ENCODE measurements around the gene TBL1XR1. TPM values are rescaled to one million over a fixed set of nuclear protein-coding genes. Genes with fewer than 3 reads are reported as not detected.

TBL1XR1 gene
- total RNA-seq, 1 experiment from 2014 or later: 175 TPM

DNA sequence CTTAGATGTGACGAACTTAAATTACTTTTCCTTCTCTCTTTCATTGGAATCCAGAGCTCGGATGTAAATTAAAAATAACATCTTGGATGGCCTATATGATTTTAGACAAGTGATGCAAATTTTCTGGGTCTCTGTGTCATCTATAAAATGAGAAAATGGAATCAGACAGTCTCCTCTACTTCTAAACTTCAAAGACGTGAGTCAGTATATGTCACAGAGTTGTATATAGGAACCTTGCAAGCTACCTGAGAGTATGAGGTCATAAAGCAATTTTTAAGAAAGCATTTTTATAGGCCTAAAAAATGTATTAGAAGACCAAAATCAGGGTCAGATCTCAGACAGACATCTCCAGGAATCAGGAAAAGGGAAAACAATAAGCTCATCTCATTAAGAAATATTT lies 128.3 kb downstream of the TBL1XR1 start:
- Histone ChIP-seq H2AFZ (ENCODE audit: low read length) (no peak overlapping the region), H3K4ac (ENCODE audit: low read depth, low read length) (no peak overlapping the region), H4K20me1 (ENCODE audit: control insufficient read depth, insufficient read depth, insufficient read length) (no peaks in the 10 kb centered on the region), H3T11ph (ENCODE audit: low read length) (no peak overlapping the region), H2BK5ac (ENCODE audit: insufficient read length, low read length) (no peak overlapping the region), H2BK20ac (ENCODE audit: low read depth, low read length, poor library complexity, severe bottlenecking) (no peak overlapping the region), H4K91ac (ENCODE audit: insufficient read length, low read depth, low read length) (no peak overlapping the region), H3K4me1 (ENCODE audit: insufficient read depth, low read length) (peaks cover 2% of the 10 kb centered on the region; the same call in 1 of the 2 replicates), H3K18ac (ENCODE audit: insufficient read length, low read depth, low read length) (no peak overlapping the region), H2BK12ac (ENCODE audit: insufficient read length, low read depth, low read length) (no peak overlapping the region), H2BK120ac (ENCODE audit: low read depth, low read length, poor library complexity, severe bottlenecking) (no peak overlapping the region), H3K27ac (ENCODE audit: insufficient read length, low read depth, low read length) (no peak overlapping the region), H3K4me2 (ENCODE audit: insufficient read depth, insufficient read length, low read length) (no peak overlapping the region), H3K9ac (ENCODE audit: extremely low read depth, insufficient read length, low read length) (no peak overlapping the region), H2BK15ac (ENCODE audit: low read depth, low read length) (no peak overlapping the region), H3K56ac (ENCODE audit: insufficient read length, low read depth, low read length) (no peak overlapping the region), H3K23ac (ENCODE audit: insufficient read length, low read depth, low read length) (no peak overlapping the region), H2AK5ac (ENCODE audit: insufficient read length, low read length) (no peak overlapping the region), H4K5ac (ENCODE audit: insufficient read length, low read depth, low read length) (no peak overlapping the region), H3K79me2 (ENCODE audit: insufficient read depth, low read length) (peaks cover 24% of the 10 kb centered on the region; the same call in 1 of the 2 replicates), H3K23me2 (ENCODE audit: insufficient read length, low read depth, low read length, poor library complexity, severe bottlenecking) (no peaks in the 10 kb centered on the region), H4K8ac (replicated peaks; ENCODE audit: insufficient read length, low read depth, low read length) (no peak overlapping the region), H3K9me3 (ENCODE audit: control insufficient read depth, low read depth, low read length) (no peaks in the 10 kb centered on the region), H3K79me1 (ENCODE audit: insufficient read depth, low read depth, low read length, poor library complexity, severe bottlenecking) (peaks cover 16% of the 10 kb centered on the region), H3K27me3 (ENCODE audit: insufficient read depth, low read length) (no peaks in the 10 kb centered on the region), H3K14ac (ENCODE audit: insufficient read depth, low read length) (no peak overlapping the region)
- DNase-seq: no peak
- H3K9me3 Mint-ChIP-seq: no peaks in the 10 kb centered on the region
- no CpG with 5 or more reads among the region's 3 CpGs for WGBS (ENCODE audit: extremely low coverage, insufficient read length, low lambda C conversion rate)
- no peak overlapping the region for H3K4me3 Mint-ChIP-seq
- no peak overlapping the region for H3K27ac Mint-ChIP-seq
- no peaks in the 10 kb centered on the region for H3K27me3 Mint-ChIP-seq (ENCODE audit: low read depth)
- TF ChIP-seq, protein P1, sequence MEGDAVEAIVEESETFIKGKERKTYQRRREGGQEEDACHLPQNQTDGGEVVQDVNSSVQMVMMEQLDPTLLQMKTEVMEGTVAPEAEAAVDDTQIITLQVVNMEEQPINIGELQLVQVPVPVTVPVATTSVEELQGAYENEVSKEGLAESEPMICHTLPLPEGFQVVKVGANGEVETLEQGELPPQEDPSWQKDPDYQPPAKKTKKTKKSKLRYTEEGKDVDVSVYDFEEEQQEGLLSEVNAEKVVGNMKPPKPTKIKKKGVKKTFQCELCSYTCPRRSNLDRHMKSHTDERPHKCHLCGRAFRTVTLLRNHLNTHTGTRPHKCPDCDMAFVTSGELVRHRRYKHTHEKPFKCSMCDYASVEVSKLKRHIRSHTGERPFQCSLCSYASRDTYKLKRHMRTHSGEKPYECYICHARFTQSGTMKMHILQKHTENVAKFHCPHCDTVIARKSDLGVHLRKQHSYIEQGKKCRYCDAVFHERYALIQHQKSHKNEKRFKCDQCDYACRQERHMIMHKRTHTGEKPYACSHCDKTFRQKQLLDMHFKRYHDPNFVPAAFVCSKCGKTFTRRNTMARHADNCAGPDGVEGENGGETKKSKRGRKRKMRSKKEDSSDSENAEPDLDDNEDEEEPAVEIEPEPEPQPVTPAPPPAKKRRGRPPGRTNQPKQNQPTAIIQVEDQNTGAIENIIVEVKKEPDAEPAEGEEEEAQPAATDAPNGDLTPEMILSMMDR (conservative IDR thresholded peaks at IDR 0.05): no peak
- peaks cover 16 to 25% of the 10 kb centered on the region in 2 experiments for H3K4me1 Mint-ChIP-seq
- no peaks in the 10 kb centered on the region; a peak in 1 of 7 replicates for H3K36me3 Mint-ChIP-seq (ENCODE audit: insufficient read depth in 1 of 3, low read depth in 3 of 3)

All from H9 (cell line).